Common myeloid progenitor, CD34-positive (primary cell): ENCODE results near the gene KCNB1.

Experiments
- CTCF ChIA-PET: fragments of 350-600 bp; sonication (Branson Sonifier 250); formaldehyde crosslinking; loops from one replicate; lab custom pipeline; 2021; ENCODE audit warnings: antibody characterized with exemption; lab: Charles Lee
- POLR2A ChIA-PET: fragments of 350-600 bp; sonication (Branson Sonifier 250); formaldehyde crosslinking; loops from one replicate; lab custom pipeline; 2021; ENCODE audit warnings: antibody characterized with exemption; lab: Charles Lee
- DNase-seq, 3 donors: peaks; one replicate each; pipeline versions ENCODE4 v3.0.0 to v3.0.0-alpha.2; 2013
- H3K27ac ChIP-seq, 2 experiments: 1 replicate in 1 of 2; 2 replicates in 1 of 2; pipeline ENCODE4 v1.7.0; 2013; ENCODE audit warnings: inconsistent platforms in 2 of 2, low read length in 2 of 2, mild to moderate bottlenecking in 2 of 2, low read depth in 1 of 2, moderate library complexity in 1 of 2; ENCODE audit not compliant: severe bottlenecking in 2 of 2, insufficient read depth in 1 of 2, poor library complexity in 1 of 2
- H3K27me3 ChIP-seq, 5 experiments: replicated peaks in 2 of 5; 1 replicate in 3 of 5; 2 replicates in 2 of 5; pipeline versions ENCODE4 v1.6.1 to v1.7.0; 2013; ENCODE audit warnings: low read length in 4 of 5, mild to moderate bottlenecking in 2 of 5, moderate library complexity in 2 of 5, inconsistent platforms in 1 of 5; ENCODE audit not compliant: insufficient read depth in 5 of 5, control insufficient read depth in 4 of 5
- H3K36me3 ChIP-seq, 4 experiments: 1 replicate in 2 of 4; 2 replicates in 2 of 4; pipeline versions ENCODE4 v1.6.1 to v1.7.0; 2013; ENCODE audit warnings: low read length in 3 of 4, control low read depth in 1 of 4, mild to moderate bottlenecking in 1 of 4; ENCODE audit not compliant: control insufficient read depth in 4 of 4, insufficient read depth in 4 of 4
- H3K4me1 ChIP-seq, 4 experiments: 1 replicate in 3 of 4; 2 replicates in 1 of 4; pipeline versions ENCODE4 v1.6.1 to v1.7.1; 2013; ENCODE audit warnings: low read length in 3 of 4, mild to moderate bottlenecking in 3 of 4, control low read depth in 1 of 4, inconsistent platforms in 1 of 4, moderate library complexity in 1 of 4; ENCODE audit not compliant: control insufficient read depth in 4 of 4, insufficient read depth in 4 of 4; ENCODE audit errors: control extremely low read depth in 1 of 4
- H3K4me3 ChIP-seq, 7 experiments: 1 replicate in 4 of 7; 2 replicates in 3 of 7; pipeline versions ENCODE4 v1.5.1 to v1.7.0; 2013; ENCODE audit warnings: mild to moderate bottlenecking in 7 of 7, low read length in 6 of 7, moderate library complexity in 6 of 7, inconsistent platforms in 2 of 7, low read depth in 2 of 7, control low read depth in 1 of 7; ENCODE audit not compliant: insufficient read depth in 4 of 7, control insufficient read depth in 1 of 7; ENCODE audit errors: extremely low read depth in 1 of 7
- H3K9me3 ChIP-seq, 5 experiments: 1 replicate in 4 of 5; 2 replicates in 1 of 5; pipeline versions ENCODE4 v1.6.1 to v1.7.1; 2013; ENCODE audit warnings: low read length in 4 of 5, mild to moderate bottlenecking in 2 of 5, inconsistent platforms in 1 of 5, low read depth in 1 of 5, moderate library complexity in 1 of 5; ENCODE audit not compliant: control insufficient read depth in 4 of 5, insufficient read depth in 2 of 5; ENCODE audit errors: control extremely low read depth in 1 of 5
- WGBS: methylation state at CpG from one replicate; pipeline ENCODE4 v1.1.5; 2013; ENCODE audit not compliant: insufficient coverage; 5-methylcytosine and 5-hydroxymethylcytosine counted together

Gene KCNB1

GRCh38 chr20:49348563-49348962 lies 133.9 kb downstream of the KCNB1 start:
- Histone ChIP-seq H3K4me3 (no peak overlapping the region), H3K27me3 (peaks cover 0 to 23% (median 3%) of the 10 kb centered on the region in 5 experiments), H3K36me3 (no peaks in the 10 kb centered on the region), H3K27ac (no peak overlapping the region), H3K4me1 (peaks cover 0 to 6% (median 4%) of the 10 kb centered on the region in 4 experiments), H3K9me3 (no peaks in the 10 kb centered on the region)
- 100% methylated on average over 2 of the region's 4 CpGs for WGBS
- no peak for DNase-seq
- ChIA-PET POLR2A (no interaction called here), CTCF (interaction anchor here (0.6 to 6.0 kb wide), 2 partner anchors 15 to 497 kb away, joined by 3 to 55 read pairs; no protein-coding TSS in a partner anchor)

- H3K36me3 ChIP-seq: no peaks in the 10 kb centered on the region
- H3K4me3 ChIP-seq: no peak overlapping the region
- H3K4me1 ChIP-seq: peaks cover 0 to 6% (median 4%) of the 10 kb centered on the region in 4 experiments
- no peak overlapping the region for H3K27ac ChIP-seq
- H3K9me3 ChIP-seq: no peaks in the 10 kb centered on the region
- H3K27me3 ChIP-seq: peaks cover 0 to 22% (median 3%) of the 10 kb centered on the region in 5 experiments
- ChIA-PET CTCF (interaction anchor here (0.5 to 6.0 kb wide), 3 partner anchors 14 to 1213 kb away, joined by 3 to 55 read pairs (median 7); no protein-coding TSS in a partner anchor), POLR2A (no interaction called here)
- DNase-seq: no peak
- 99% methylated on average over 9 of the region's 9 CpGs for WGBS
Observed at GRCh38 chr20:49347156-49347555, 135.3 kb downstream of the KCNB1 start.

- WGBS: 90% methylated on average over 3 of the region's 3 CpGs
- ChIA-PET CTCF (interaction anchor here (0.7 to 6.0 kb wide), 3 partner anchors 13 to 161 kb away, joined by 3 to 55 read pairs (median 7); no protein-coding TSS in a partner anchor), POLR2A (no interaction called here)
- Histone ChIP-seq H3K27ac (no peak overlapping the region), H3K36me3 (no peaks in the 10 kb centered on the region), H3K4me1 (peaks cover 0 to 6% (median 4%) of the 10 kb centered on the region in 4 experiments), H3K4me3 (no peak overlapping the region), H3K27me3 (peaks cover 0 to 22% (median 3%) of the 10 kb centered on the region in 5 experiments), H3K9me3 (no peaks in the 10 kb centered on the region)
- DNase-seq: peak in 1 of 3 donors; percentile 18
Observed at GRCh38 chr20:49346682-49347081, 135.8 kb downstream of the KCNB1 start.

GRCh38 chr20:49345524-49345923 lies 136.9 kb downstream of the KCNB1 start:
- Histone ChIP-seq H3K9me3 (no peaks in the 10 kb centered on the region), H3K4me1 (peaks cover 0 to 6% (median 4%) of the 10 kb centered on the region in 4 experiments), H3K27me3 (peaks cover 0 to 22% (median 3%) of the 10 kb centered on the region in 5 experiments), H3K27ac (no peak overlapping the region), H3K36me3 (no peaks in the 10 kb centered on the region), H3K4me3 (no peak overlapping the region)
- ChIA-PET CTCF (interaction anchor here (0.8 to 6.0 kb wide), 3 partner anchors 9 to 39 kb away, joined by 3 to 55 read pairs (median 3); no protein-coding TSS in a partner anchor), POLR2A (no interaction called here)
- WGBS: 89% methylated on average over 14 of the region's 14 CpGs
- DNase-seq: no peak

- WGBS: 20% methylated on average over 1 of the region's 9 CpGs
- ChIA-PET CTCF (interaction anchor here (0.8 to 6.0 kb wide), 3 partner anchors 10 to 40 kb away, joined by 3 to 55 read pairs (median 3); no protein-coding TSS in a partner anchor), POLR2A (no interaction called here)
- Histone ChIP-seq H3K36me3 (no peaks in the 10 kb centered on the region), H3K27ac (no peak overlapping the region), H3K27me3 (peaks cover 0 to 22% (median 3%) of the 10 kb centered on the region in 5 experiments), H3K4me3 (no peak overlapping the region), H3K4me1 (peaks cover 0 to 6% (median 4%) of the 10 kb centered on the region in 4 experiments), H3K9me3 (no peaks in the 10 kb centered on the region)
- DNase-seq: no peak
Observed at GRCh38 chr20:49344975-49345374, 137.5 kb downstream of the KCNB1 start.

- peaks cover 0 to 15% (median 3%) of the 10 kb centered on the region in 5 experiments for H3K27me3 ChIP-seq
- WGBS: 96% methylated on average over 2 of the region's 2 CpGs
- no peaks in the 10 kb centered on the region for H3K36me3 ChIP-seq
- peaks cover 0 to 6% (median 4%) of the 10 kb centered on the region in 4 experiments for H3K4me1 ChIP-seq
- H3K27ac ChIP-seq: no peak overlapping the region
- CTCF ChIA-PET: interaction anchor here (0.8 to 6.0 kb wide), 6 partner anchors 9 to 139 kb away, joined by 3 to 55 read pairs (median 4); partner anchors contain the start of gene KCNB1
- H3K9me3 ChIP-seq: no peaks in the 10 kb centered on the region
- POLR2A ChIA-PET: no interaction called here
- no peak for DNase-seq
- H3K4me3 ChIP-seq: no peak overlapping the region
Observed at GRCh38 chr20:49344140-49344539, 138.3 kb downstream of the KCNB1 start.

GRCh38 chr20:49343246-49343645 lies 139.2 kb downstream of the KCNB1 start:
- 96% methylated on average over 3 of the region's 9 CpGs for WGBS
- Histone ChIP-seq H3K4me3 (no peak overlapping the region), H3K9me3 (no peaks in the 10 kb centered on the region), H3K4me1 (peaks cover 0 to 6% (median 4%) of the 10 kb centered on the region in 4 experiments), H3K27me3 (peaks cover 0 to 15% (median 3%) of the 10 kb centered on the region in 5 experiments), H3K36me3 (no peaks in the 10 kb centered on the region), H3K27ac (no peak overlapping the region)
- POLR2A ChIA-PET: no interaction called here
- CTCF ChIA-PET: interaction anchor here (1.1 to 6.0 kb wide), 5 partner anchors 10 to 140 kb away, joined by 3 to 55 read pairs (median 3); partner anchors contain the start of gene KCNB1
- no peak for DNase-seq
